Measurements from ENCODE around the gene RPS6KL1. TPM values are rescaled to one million over a fixed set of nuclear protein-coding genes. Genes with fewer than 3 reads are reported as not detected.

The RPS6KL1 gene
- total RNA-seq, 1 donor from 2014 or later: 12.1 TPM

GRCh38 chr14:74917178-74917543 lies 5.9 kb downstream of the RPS6KL1 start:
- no peak for DNase-seq (ENCODE audit: low spot score in 2 of 2)
- H3K4me1 ChIP-seq: peaks cover 2 to 13% of the 10 kb centered on the region in 2 donors
- no peaks in the 10 kb centered on the region for H3K27me3 ChIP-seq
- H3K27ac ChIP-seq: peak overlapping the region; percentile 63 to 64
- no peaks in the 10 kb centered on the region for H3K36me3 ChIP-seq
- no peak overlapping the region for H3K4me3 ChIP-seq
- TF ChIP-seq CTCF (IDR thresholded peaks at IDR 0.05): no peak
- H3K9me3 ChIP-seq: no peaks in the 10 kb centered on the region
- intact Hi-C loops (cut with DNase I): loop anchor here (10.0 kb wide), 1 partner anchor 388 kb away; no protein-coding TSS in a partner anchor

GRCh38 chr14:74915826-74916225 lies 7.2 kb downstream of the RPS6KL1 start:
- H3K27me3 ChIP-seq: no peaks in the 10 kb centered on the region
- no peak for DNase-seq (ENCODE audit: low spot score in 2 of 2)
- peaks cover 2 to 13% of the 10 kb centered on the region in 2 donors for H3K4me1 ChIP-seq
- intact Hi-C loops (cut with DNase I): loop anchor here (2.0 to 10.0 kb wide), 2 partner anchors 25 to 389 kb away; no protein-coding TSS in a partner anchor
- no peak for TF ChIP-seq CTCF (IDR thresholded peaks at IDR 0.05)
- H3K9me3 ChIP-seq: no peaks in the 10 kb centered on the region
- peak overlapping the region in 1 of 2 donors; percentile 1 for H3K27ac ChIP-seq
- no peaks in the 10 kb centered on the region for H3K36me3 ChIP-seq
- no peak overlapping the region for H3K4me3 ChIP-seq

- H3K27ac ChIP-seq: peak overlapping the region in 1 of 2 donors; percentile 1
- no peaks in the 10 kb centered on the region for H3K27me3 ChIP-seq
- peaks cover 2 to 13% of the 10 kb centered on the region in 2 donors for H3K4me1 ChIP-seq
- intact Hi-C loops (cut with DNase I): loop anchor here (2.0 to 10.0 kb wide), 2 partner anchors 25 to 389 kb away; no protein-coding TSS in a partner anchor
- no peak overlapping the region for H3K4me3 ChIP-seq
- DNase-seq (ENCODE audit: low spot score in 2 of 2): no peak
- no peak for TF ChIP-seq CTCF (IDR thresholded peaks at IDR 0.05)
- no peaks in the 10 kb centered on the region for H3K9me3 ChIP-seq
- no peaks in the 10 kb centered on the region for H3K36me3 ChIP-seq
These were observed 7.6 kb downstream of the RPS6KL1 start for GRCh38 chr14:74915426-74915825.

GRCh38 chr14:74913986-74914573 lies 9.0 kb downstream of the RPS6KL1 start:
- Histone ChIP-seq H3K9me3 (no peaks in the 10 kb centered on the region), H3K27me3 (no peaks in the 10 kb centered on the region), H3K4me3 (no peak overlapping the region), H3K36me3 (no peaks in the 10 kb centered on the region), H3K4me1 (peaks cover 2 to 13% of the 10 kb centered on the region in 2 donors), H3K27ac (peak overlapping the region; percentile 12 to 27)
- TF ChIP-seq CTCF (IDR thresholded peaks at IDR 0.05): peak; percentile 71 to 77 (median 74)
- peak in 1 of 2 donors; percentile 87 for DNase-seq (ENCODE audit: low spot score in 2 of 2)
- intact Hi-C loops (cut with DNase I): loop anchor here (1.0 to 10.0 kb wide), 3 partner anchors 27 to 391 kb away; no protein-coding TSS in a partner anchor

GRCh38 chr14:74913393-74913910 lies 9.6 kb downstream of the RPS6KL1 start:
- H3K4me1 ChIP-seq: peaks cover 2 to 12% of the 10 kb centered on the region in 2 donors
- DNase-seq (ENCODE audit: low spot score in 2 of 2): no peak
- H3K9me3 ChIP-seq: no peaks in the 10 kb centered on the region
- intact Hi-C loops (cut with DNase I): loop anchor here (10.0 kb wide), 1 partner anchor 391 kb away; no protein-coding TSS in a partner anchor
- no peak overlapping the region for H3K4me3 ChIP-seq
- no peaks in the 10 kb centered on the region for H3K27me3 ChIP-seq
- no peaks in the 10 kb centered on the region for H3K36me3 ChIP-seq
- no peak for TF ChIP-seq CTCF (IDR thresholded peaks at IDR 0.05)
- H3K27ac ChIP-seq: no peak overlapping the region

Measured in ascending aorta (tissue), 2 donors.